DMS79 (cell line): ENCODE results near the gene SPRN.
"Not testable (repeated sequence)": the region's sequence is repeated elsewhere in the genome, so short reads cannot be mapped to it uniquely, and the experiment has no call there.

ENCODE experiments used
- DNase-seq: peaks from one replicate; lab custom pipeline; 2025; lab: John Stamatoyannopoulos, UW

The SPRN gene

GRCh38 chr10:133456041-133456951, 31.9 kb upstream of the SPRN start:
- DNase-seq, result no peak

- no peak for DNase-seq
These were observed 31.2 kb upstream of the SPRN start for GRCh38 chr10:133455611-133456031.

- DNase-seq, result no peak
These were observed 30.8 kb upstream of the SPRN start for GRCh38 chr10:133455196-133455595.

GRCh38 chr10:133454204-133454893, 29.9 kb upstream of the SPRN start:
- DNase-seq, result no peak

GRCh38 chr10:133453516-133454203, 29.2 kb upstream of the SPRN start, which contains the start of gene SCART1:
TSS of gene SCART1 (plus strand) at chr10:133453945. CDS start at chr10:133453998, 53 bp downstream.
- DNase-seq, result no peak

GRCh38 chr10:133452453-133452852, 28.0 kb upstream of the SPRN start:
- DNase-seq, result no peak

- no peak for DNase-seq
These were observed 26.9 kb upstream of the SPRN start for GRCh38 chr10:133451346-133451745.

- no peak for DNase-seq
These were observed 23.7 kb upstream of the SPRN start for GRCh38 chr10:133448120-133448519.

- no peak for DNase-seq
These were observed 22.6 kb upstream of the SPRN start for GRCh38 chr10:133446979-133447378.

- no peak for DNase-seq
These were observed 21.6 kb upstream of the SPRN start for GRCh38 chr10:133445751-133446708.

GRCh38 chr10:133445268-133445732, 20.9 kb upstream of the SPRN start:
- no peak for DNase-seq

GRCh38 chr10:133444342-133445267, 20.2 kb upstream of the SPRN start:
- no peak for DNase-seq

GRCh38 chr10:133442967-133443924, 18.8 kb upstream of the SPRN start:
- DNase-seq, result no peak

GRCh38 chr10:133442191-133442966, 18.0 kb upstream of the SPRN start:
- no peak for DNase-seq

- DNase-seq, result no peak
These were observed 17.4 kb upstream of the SPRN start for GRCh38 chr10:133441780-133442179.

GRCh38 chr10:133441356-133441755, 16.9 kb upstream of the SPRN start:
- not testable (repeated sequence) for DNase-seq

- no peak for DNase-seq
These were observed 16.3 kb upstream of the SPRN start for GRCh38 chr10:133440633-133441285.
